GM18511 (cell line): ENCODE data around the gene SACM1L.

Source experiments
- ATAC-seq: cut with Tn5 transposase; IDR thresholded peaks from one replicate; pipeline ENCODE4 v1.9.1; 2021; ENCODE audit warnings: mild to moderate bottlenecking, moderate library complexity; ENCODE audit not compliant: unreplicated experiment

SACM1L gene

GRCh38 chr3:45688882-45689786 lies at the start of gene SACM1L:
Gene SACM1L, plus strand, starts transcription at chr3:45689396. Its CDS starts 70 bp downstream, at chr3:45689466.
- peak; percentile 83 for ATAC-seq

GRCh38 chr3:45640091-45640507 lies 49.1 kb upstream of the SACM1L start:
- no peak for ATAC-seq

GRCh38 chr3:45640724-45641361 lies 48.4 kb upstream of the SACM1L start:
- ATAC-seq = no peak

- no peak for ATAC-seq
Measured at GRCh38 chr3:45641756-45642155, 47.4 kb upstream of the SACM1L start.

- no peak for ATAC-seq
Measured at GRCh38 chr3:45642731-45643152, 46.5 kb upstream of the SACM1L start.

- ATAC-seq = no peak
Measured at GRCh38 chr3:45644063-45644790, 45.0 kb upstream of the SACM1L start.

GRCh38 chr3:45644791-45645201 lies 44.4 kb upstream of the SACM1L start:
- no peak for ATAC-seq

GRCh38 chr3:45646051-45646585 lies 43.1 kb upstream of the SACM1L start:
- ATAC-seq = no peak

- no peak for ATAC-seq
Measured at GRCh38 chr3:45647148-45647619, 42.0 kb upstream of the SACM1L start.

- ATAC-seq = no peak
Measured at GRCh38 chr3:45653205-45653604, 36.0 kb upstream of the SACM1L start.

- ATAC-seq = no peak
Measured at GRCh38 chr3:45654397-45654944, 34.7 kb upstream of the SACM1L start.

GRCh38 chr3:45655906-45656305 lies 33.3 kb upstream of the SACM1L start:
- ATAC-seq = no peak

GRCh38 chr3:45656575-45657363 lies 32.4 kb upstream of the SACM1L start:
- ATAC-seq = peak; percentile 59

- peak; percentile 82 for ATAC-seq
Measured at GRCh38 chr3:45657853-45658252, 31.3 kb upstream of the SACM1L start.

- ATAC-seq = no peak
Measured at GRCh38 chr3:45659661-45660566, 29.3 kb upstream of the SACM1L start.

- ATAC-seq = no peak
Measured at GRCh38 chr3:45660567-45660901, 28.7 kb upstream of the SACM1L start.

- ATAC-seq = peak; percentile 93
Measured at GRCh38 chr3:45664578-45664977, 24.6 kb upstream of the SACM1L start.

GRCh38 chr3:45665101-45665572 lies 24.1 kb upstream of the SACM1L start:
- peak; percentile 41 for ATAC-seq
